Neural crest cell (in vitro differentiated cells): ENCODE data around the gene USP37. TPM values are rescaled to one million over a fixed set of nuclear protein-coding genes. Genes with fewer than 3 reads are reported as not detected.

ENCODE experiments used
- DNase-seq: peaks from one replicate; pipeline ENCODE4 v3.0.0; 2021; ENCODE audit warnings: low read depth, mixed read lengths, low spot score
- H3K27ac Mint-ChIP-seq: one replicate; pipeline ENCODE4 v1.8.0; 2021; ENCODE audit warnings: mild to moderate bottlenecking, mixed read lengths; ENCODE audit not compliant: unreplicated experiment
- H3K27me3 Mint-ChIP-seq: 2 replicates; pipeline ENCODE4 v1.8.0; 2021; ENCODE audit warnings: low read depth, mild to moderate bottlenecking, mixed read lengths
- H3K36me3 Mint-ChIP-seq: 2 replicates; pipeline ENCODE4 v1.8.0; 2021; ENCODE audit warnings: low read depth, mild to moderate bottlenecking, mixed read lengths
- H3K4me1 Mint-ChIP-seq: 2 replicates; pipeline ENCODE4 v1.8.0; 2021; ENCODE audit warnings: mixed read lengths
- H3K4me3 Mint-ChIP-seq: one replicate; pipeline ENCODE4 v1.8.0; 2021; ENCODE audit warnings: mild to moderate bottlenecking, mixed read lengths
- H3K9me3 Mint-ChIP-seq: 2 replicates; pipeline ENCODE4 v1.8.0; 2021; ENCODE audit warnings: mixed read lengths
- total RNA-seq: library from RNA; stranded (reverse); gene quantifications from 2 replicates; pipeline ENCODE4 v1.2.1, GENCODE V29; 2021
- TF ChIP-seq, protein P1 (sequence below): fragments of 200-600 bp; sonication (generic); conservative IDR thresholded peaks from 2 replicates; pipeline ENCODE4 v1.5.0; 2021; ENCODE audit warnings: antibody characterized with exemption, mild to moderate bottlenecking

The USP37 gene
- total RNA-seq, 1 donor from 2014 or later, result 29.1 TPM

DNA sequence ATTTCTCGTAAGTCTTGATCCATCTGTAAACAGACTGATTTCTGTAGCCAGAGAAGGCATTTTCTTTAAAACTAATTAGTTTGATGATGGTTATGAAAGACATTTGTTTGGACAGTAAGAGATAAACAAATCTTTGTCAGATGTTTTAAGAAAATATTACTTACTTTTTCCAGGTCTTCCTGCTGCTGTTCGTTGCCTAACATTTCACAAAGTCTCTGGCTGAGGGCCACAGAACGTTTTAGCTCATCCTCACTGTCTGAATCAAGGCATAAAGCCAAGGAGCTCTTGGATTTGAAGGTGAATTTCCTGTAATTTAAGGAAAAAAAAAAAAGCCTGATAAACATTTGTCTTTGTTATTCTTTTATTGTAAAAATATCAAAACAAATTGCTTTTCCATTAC, 91.5 kb downstream of the USP37 start:
- no peaks in the 10 kb centered on the region for H3K27me3 Mint-ChIP-seq
- H3K4me3 Mint-ChIP-seq, result no peak overlapping the region
- H3K9me3 Mint-ChIP-seq, result no peaks in the 10 kb centered on the region
- no peaks in the 10 kb centered on the region for H3K4me1 Mint-ChIP-seq
- no peak overlapping the region for H3K27ac Mint-ChIP-seq
- no peak for DNase-seq
- H3K36me3 Mint-ChIP-seq, result peaks cover 2% of the 10 kb centered on the region
- TF ChIP-seq, protein P1, sequence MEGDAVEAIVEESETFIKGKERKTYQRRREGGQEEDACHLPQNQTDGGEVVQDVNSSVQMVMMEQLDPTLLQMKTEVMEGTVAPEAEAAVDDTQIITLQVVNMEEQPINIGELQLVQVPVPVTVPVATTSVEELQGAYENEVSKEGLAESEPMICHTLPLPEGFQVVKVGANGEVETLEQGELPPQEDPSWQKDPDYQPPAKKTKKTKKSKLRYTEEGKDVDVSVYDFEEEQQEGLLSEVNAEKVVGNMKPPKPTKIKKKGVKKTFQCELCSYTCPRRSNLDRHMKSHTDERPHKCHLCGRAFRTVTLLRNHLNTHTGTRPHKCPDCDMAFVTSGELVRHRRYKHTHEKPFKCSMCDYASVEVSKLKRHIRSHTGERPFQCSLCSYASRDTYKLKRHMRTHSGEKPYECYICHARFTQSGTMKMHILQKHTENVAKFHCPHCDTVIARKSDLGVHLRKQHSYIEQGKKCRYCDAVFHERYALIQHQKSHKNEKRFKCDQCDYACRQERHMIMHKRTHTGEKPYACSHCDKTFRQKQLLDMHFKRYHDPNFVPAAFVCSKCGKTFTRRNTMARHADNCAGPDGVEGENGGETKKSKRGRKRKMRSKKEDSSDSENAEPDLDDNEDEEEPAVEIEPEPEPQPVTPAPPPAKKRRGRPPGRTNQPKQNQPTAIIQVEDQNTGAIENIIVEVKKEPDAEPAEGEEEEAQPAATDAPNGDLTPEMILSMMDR, result no peak

DNA sequence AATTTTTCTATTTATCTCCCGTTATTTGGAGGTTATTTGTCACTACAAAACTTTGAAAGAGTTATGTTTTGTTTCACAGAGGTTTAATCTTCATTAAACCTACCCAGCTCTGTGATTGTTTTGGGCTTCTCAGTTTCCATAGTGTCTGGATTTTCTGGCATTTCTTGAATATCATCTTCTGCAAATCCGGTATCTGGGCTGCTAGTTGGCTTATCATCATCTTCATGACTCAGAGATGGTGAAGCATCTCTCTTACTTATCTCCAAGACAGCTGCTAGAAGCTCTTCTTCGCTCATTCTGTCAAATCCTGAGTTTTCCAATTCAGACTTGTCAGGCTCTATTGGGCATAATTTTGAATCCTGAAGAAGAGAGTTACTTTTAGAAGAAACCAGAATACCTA, 93.6 kb downstream of the USP37 start:
- H3K27ac Mint-ChIP-seq, result no peak overlapping the region
- H3K9me3 Mint-ChIP-seq, result no peaks in the 10 kb centered on the region
- H3K4me1 Mint-ChIP-seq, result no peaks in the 10 kb centered on the region

DNA sequence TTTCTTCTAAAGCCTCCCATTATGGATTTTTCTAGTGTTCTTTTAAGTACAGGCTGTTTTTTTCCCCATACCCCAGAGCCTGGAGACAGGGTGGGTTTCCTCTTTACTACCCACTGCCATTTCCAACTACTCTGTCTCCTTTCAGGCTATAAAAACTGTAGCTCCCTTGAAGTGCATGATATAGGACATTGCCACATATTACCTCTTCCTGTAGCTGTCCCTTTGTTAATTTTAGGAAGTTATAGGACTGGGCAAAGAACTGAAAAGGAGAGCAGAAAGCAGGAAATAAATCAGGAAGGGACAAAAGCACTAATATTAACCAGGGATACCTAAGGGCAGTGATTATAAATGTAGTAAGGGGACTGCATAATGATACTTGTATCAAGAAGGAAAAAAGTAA, 95.2 kb downstream of the USP37 start:
- H3K4me1 Mint-ChIP-seq, result no peaks in the 10 kb centered on the region
- H3K27me3 Mint-ChIP-seq, result no peaks in the 10 kb centered on the region
- no peak overlapping the region for H3K27ac Mint-ChIP-seq
- no peaks in the 10 kb centered on the region for H3K36me3 Mint-ChIP-seq
- no peak for DNase-seq
- TF ChIP-seq, protein P1, result no peak
- no peak overlapping the region for H3K4me3 Mint-ChIP-seq
- H3K9me3 Mint-ChIP-seq, result no peaks in the 10 kb centered on the region

More for the DNA sequence above, 93.6 kb downstream of the USP37 start:
- Mint-ChIP-seq H3K4me3 (no peak overlapping the region), H3K36me3 (no peaks in the 10 kb centered on the region), H3K27me3 (no peaks in the 10 kb centered on the region)
- TF ChIP-seq, protein P1, result no peak
- DNase-seq, result no peak

DNA sequence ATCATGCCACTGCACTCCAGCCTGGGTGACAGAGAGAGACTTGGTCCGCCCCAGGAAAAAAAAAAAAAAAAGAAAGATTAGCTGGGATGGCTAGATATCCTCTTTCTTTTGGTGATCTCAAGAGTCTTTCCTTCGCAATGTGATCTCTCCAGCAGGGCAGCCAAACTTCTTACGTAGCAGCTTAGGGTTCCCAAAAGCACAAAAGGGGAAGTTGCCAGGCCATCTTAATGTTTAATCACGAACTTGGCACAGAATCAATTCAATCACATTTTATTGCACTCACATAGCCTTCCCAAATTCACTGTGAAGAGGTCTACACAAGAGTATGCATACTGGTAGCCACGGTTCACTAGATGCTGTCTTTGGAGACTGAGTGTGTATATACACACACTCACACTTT, 96.2 kb downstream of the USP37 start:
- no peaks in the 10 kb centered on the region for H3K36me3 Mint-ChIP-seq
- H3K4me1 Mint-ChIP-seq, result no peaks in the 10 kb centered on the region
- DNase-seq, result no peak
- TF ChIP-seq, protein P1, result no peak
- H3K4me3 Mint-ChIP-seq, result no peak overlapping the region
- no peak overlapping the region for H3K27ac Mint-ChIP-seq
- no peaks in the 10 kb centered on the region for H3K9me3 Mint-ChIP-seq
- H3K27me3 Mint-ChIP-seq, result no peaks in the 10 kb centered on the region

DNA sequence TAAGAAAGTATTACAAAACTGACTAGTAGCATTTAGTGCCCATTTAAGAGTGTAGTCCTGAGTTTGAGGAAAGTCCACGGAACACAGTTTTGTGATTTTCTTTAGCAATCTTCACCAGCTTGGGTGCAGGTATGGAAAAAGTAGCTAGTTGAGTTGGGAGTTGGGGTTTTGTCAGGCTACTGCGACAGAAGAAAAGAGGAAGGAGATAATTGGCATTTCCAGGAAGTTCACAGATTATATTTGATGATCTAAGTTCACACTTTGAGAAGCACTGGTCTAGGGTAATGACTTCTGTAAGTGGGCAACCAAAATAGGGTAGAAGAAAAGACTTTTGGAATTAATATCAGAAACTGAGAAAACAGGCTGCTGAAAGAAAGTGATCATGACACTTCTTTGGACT, 97.1 kb downstream of the USP37 start:
- Mint-ChIP-seq H3K4me3 (no peak overlapping the region), H3K9me3 (no peaks in the 10 kb centered on the region), H3K4me1 (no peaks in the 10 kb centered on the region), H3K36me3 (no peaks in the 10 kb centered on the region), H3K27me3 (no peaks in the 10 kb centered on the region), H3K27ac (no peak overlapping the region)
- TF ChIP-seq, protein P1, result no peak
- DNase-seq, result no peak

DNA sequence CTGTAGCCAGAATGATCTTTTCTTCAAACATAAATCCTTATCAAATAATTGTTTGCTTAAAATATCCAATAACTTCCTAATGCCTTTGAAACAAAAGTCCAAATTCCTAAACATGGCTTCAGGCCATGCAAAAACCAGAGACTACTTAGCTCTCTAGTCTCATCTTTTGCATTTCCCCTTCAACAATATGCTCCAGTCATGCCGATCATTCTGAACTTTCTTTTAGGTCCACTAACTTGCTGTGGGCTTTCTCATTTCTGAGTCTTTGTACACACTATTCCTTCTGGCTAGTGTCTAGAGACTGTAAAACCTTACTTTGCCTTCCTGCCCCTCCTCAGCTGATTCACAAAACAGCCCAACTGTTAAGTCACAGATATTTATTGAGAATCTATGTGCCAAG, 97.7 kb downstream of the USP37 start:
- Mint-ChIP-seq H3K4me1 (no peaks in the 10 kb centered on the region), H3K27me3 (no peaks in the 10 kb centered on the region), H3K36me3 (no peaks in the 10 kb centered on the region), H3K27ac (no peak overlapping the region), H3K9me3 (no peaks in the 10 kb centered on the region), H3K4me3 (no peak overlapping the region)
- TF ChIP-seq, protein P1, result no peak
- no peak for DNase-seq
